ENCODE data around the gene HTR4.

HTR4 gene

DNA sequence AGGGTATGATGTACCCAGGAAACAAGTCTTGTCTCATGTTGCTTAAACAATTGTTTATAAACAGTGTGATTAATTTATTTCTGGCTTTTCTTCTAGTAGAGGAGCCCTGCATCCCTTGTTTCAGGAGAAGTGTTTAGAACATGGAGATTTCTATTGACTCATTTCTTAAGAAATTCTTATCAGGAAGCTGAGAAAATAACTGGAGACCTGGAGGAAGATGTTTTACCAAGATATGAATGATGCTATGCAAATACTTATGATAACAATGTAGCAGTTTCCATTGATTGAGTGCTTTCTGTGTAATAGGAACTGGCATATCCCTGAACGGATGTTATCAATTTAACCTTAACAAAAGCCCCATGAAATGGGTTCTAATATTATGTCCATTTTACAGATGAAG, 162.0 kb downstream of the HTR4 start:
- Histone ChIP-seq H3K36me3 (ENCODE audit: insufficient read depth, insufficient read length, low read length) (no peaks in the 10 kb centered on the region), H3K27me3 (ENCODE audit: insufficient read depth, insufficient read length) (no peaks in the 10 kb centered on the region), H3K4me3 (ENCODE audit: insufficient read length, low read depth) (no peak overlapping the region), H3K9ac (ENCODE audit: insufficient read length, low read depth) (no peak overlapping the region), H3K9me3 (ENCODE audit: insufficient read depth, low read length) (no peaks in the 10 kb centered on the region), H3K4me1 (ENCODE audit: insufficient read depth, insufficient read length) (no peaks in the 10 kb centered on the region)
- DNase-seq (ENCODE audit: low read depth, low spot score): no peak
- TF ChIP-seq SUZ12 (IDR thresholded peaks at IDR 0.05; ENCODE audit: extremely low read depth, insufficient read depth, insufficient read length): no peak
- no peak for TF ChIP-seq ZNF274 (IDR thresholded peaks at IDR 0.05; ENCODE audit: low read depth, low read length)
- TF ChIP-seq YY1 (IDR thresholded peaks at IDR 0.05; ENCODE audit: insufficient read depth, insufficient read length): no peak

GRCh38 chr5:148491793-148492184, 162.5 kb downstream of the HTR4 start:
- no peaks in the 10 kb centered on the region for H3K4me1 ChIP-seq (ENCODE audit: insufficient read depth, insufficient read length)
- no peak overlapping the region for H3K9ac ChIP-seq (ENCODE audit: insufficient read length, low read depth)
- H3K36me3 ChIP-seq (ENCODE audit: insufficient read depth, insufficient read length, low read length): no peaks in the 10 kb centered on the region
- no peak for TF ChIP-seq SUZ12 (IDR thresholded peaks at IDR 0.05; ENCODE audit: extremely low read depth, insufficient read depth, insufficient read length)
- TF ChIP-seq YY1 (IDR thresholded peaks at IDR 0.05; ENCODE audit: insufficient read depth, insufficient read length): no peak
- TF ChIP-seq ZNF274 (IDR thresholded peaks at IDR 0.05; ENCODE audit: low read depth, low read length): no peak
- H3K27me3 ChIP-seq (ENCODE audit: insufficient read depth, insufficient read length): no peaks in the 10 kb centered on the region
- no peak overlapping the region for H3K4me3 ChIP-seq (ENCODE audit: insufficient read length, low read depth)
- DNase-seq (ENCODE audit: low read depth, low spot score): no peak
- no peaks in the 10 kb centered on the region for H3K9me3 ChIP-seq (ENCODE audit: insufficient read depth, low read length)

- no peak for TF ChIP-seq YY1 (IDR thresholded peaks at IDR 0.05; ENCODE audit: insufficient read depth, insufficient read length)
- TF ChIP-seq SUZ12 (IDR thresholded peaks at IDR 0.05; ENCODE audit: extremely low read depth, insufficient read depth, insufficient read length): no peak
- no peak for TF ChIP-seq ZNF274 (IDR thresholded peaks at IDR 0.05; ENCODE audit: low read depth, low read length)
- no peaks in the 10 kb centered on the region for H3K4me1 ChIP-seq (ENCODE audit: insufficient read depth, insufficient read length)
- H3K36me3 ChIP-seq (ENCODE audit: insufficient read depth, insufficient read length, low read length): no peaks in the 10 kb centered on the region
- no peak overlapping the region for H3K4me3 ChIP-seq (ENCODE audit: insufficient read length, low read depth)
- no peak for DNase-seq (ENCODE audit: low read depth, low spot score)
- no peak overlapping the region for H3K9ac ChIP-seq (ENCODE audit: insufficient read length, low read depth)
- H3K27me3 ChIP-seq (ENCODE audit: insufficient read depth, insufficient read length): no peaks in the 10 kb centered on the region
- H3K9me3 ChIP-seq (ENCODE audit: insufficient read depth, low read length): no peaks in the 10 kb centered on the region
Measured at GRCh38 chr5:148491015-148491792, 163.1 kb downstream of the HTR4 start.

- no peaks in the 10 kb centered on the region for H3K4me1 ChIP-seq (ENCODE audit: insufficient read depth, insufficient read length)
- TF ChIP-seq SUZ12 (IDR thresholded peaks at IDR 0.05; ENCODE audit: extremely low read depth, insufficient read depth, insufficient read length): no peak
- no peaks in the 10 kb centered on the region for H3K27me3 ChIP-seq (ENCODE audit: insufficient read depth, insufficient read length)
- H3K9me3 ChIP-seq (ENCODE audit: insufficient read depth, low read length): no peaks in the 10 kb centered on the region
- no peak for DNase-seq (ENCODE audit: low read depth, low spot score)
- H3K4me3 ChIP-seq (ENCODE audit: insufficient read length, low read depth): no peak overlapping the region
- no peak overlapping the region for H3K9ac ChIP-seq (ENCODE audit: insufficient read length, low read depth)
- H3K36me3 ChIP-seq (ENCODE audit: insufficient read depth, insufficient read length, low read length): no peaks in the 10 kb centered on the region
Measured at GRCh38 chr5:148488757-148489156, 165.6 kb downstream of the HTR4 start.

- Histone ChIP-seq H3K4me1 (ENCODE audit: insufficient read depth, insufficient read length) (no peaks in the 10 kb centered on the region), H3K36me3 (ENCODE audit: insufficient read depth, insufficient read length, low read length) (no peaks in the 10 kb centered on the region), H3K9me3 (ENCODE audit: insufficient read depth, low read length) (no peaks in the 10 kb centered on the region), H3K4me3 (ENCODE audit: insufficient read length, low read depth) (no peak overlapping the region), H3K27me3 (ENCODE audit: insufficient read depth, insufficient read length) (no peaks in the 10 kb centered on the region), H3K9ac (ENCODE audit: insufficient read length, low read depth) (no peak overlapping the region)
- no peak for DNase-seq (ENCODE audit: low read depth, low spot score)
- TF ChIP-seq SUZ12 (IDR thresholded peaks at IDR 0.05; ENCODE audit: extremely low read depth, insufficient read depth, insufficient read length) (no peak), YY1 (IDR thresholded peaks at IDR 0.05; ENCODE audit: insufficient read depth, insufficient read length) (no peak), ZNF274 (IDR thresholded peaks at IDR 0.05; ENCODE audit: low read depth, low read length) (no peak)
Measured at GRCh38 chr5:148486456-148486855, 167.9 kb downstream of the HTR4 start.

GRCh38 chr5:148484651-148485050, 169.7 kb downstream of the HTR4 start:
- Histone ChIP-seq H3K9me3 (ENCODE audit: insufficient read depth, low read length) (no peaks in the 10 kb centered on the region), H3K36me3 (ENCODE audit: insufficient read depth, insufficient read length, low read length) (no peaks in the 10 kb centered on the region), H3K4me1 (ENCODE audit: insufficient read depth, insufficient read length) (no peaks in the 10 kb centered on the region), H3K27me3 (ENCODE audit: insufficient read depth, insufficient read length) (no peaks in the 10 kb centered on the region), H3K4me3 (ENCODE audit: insufficient read length, low read depth) (no peak overlapping the region), H3K9ac (ENCODE audit: insufficient read length, low read depth) (no peak overlapping the region)
- no peak for DNase-seq (ENCODE audit: low read depth, low spot score)
- no peak for TF ChIP-seq SUZ12 (IDR thresholded peaks at IDR 0.05; ENCODE audit: extremely low read depth, insufficient read depth, insufficient read length)
- no peak for TF ChIP-seq YY1 (IDR thresholded peaks at IDR 0.05; ENCODE audit: insufficient read depth, insufficient read length)
- no peak for TF ChIP-seq ZNF274 (IDR thresholded peaks at IDR 0.05; ENCODE audit: low read depth, low read length)

- no peak overlapping the region for H3K9ac ChIP-seq (ENCODE audit: insufficient read length, low read depth)
- no peaks in the 10 kb centered on the region for H3K27me3 ChIP-seq (ENCODE audit: insufficient read depth, insufficient read length)
- TF ChIP-seq ZNF274 (IDR thresholded peaks at IDR 0.05; ENCODE audit: low read depth, low read length) (no peak), YY1 (IDR thresholded peaks at IDR 0.05; ENCODE audit: insufficient read depth, insufficient read length) (no peak), SUZ12 (IDR thresholded peaks at IDR 0.05; ENCODE audit: extremely low read depth, insufficient read depth, insufficient read length) (no peak)
- no peaks in the 10 kb centered on the region for H3K36me3 ChIP-seq (ENCODE audit: insufficient read depth, insufficient read length, low read length)
- no peaks in the 10 kb centered on the region for H3K4me1 ChIP-seq (ENCODE audit: insufficient read depth, insufficient read length)
- H3K4me3 ChIP-seq (ENCODE audit: insufficient read length, low read depth): no peak overlapping the region
- no peaks in the 10 kb centered on the region for H3K9me3 ChIP-seq (ENCODE audit: insufficient read depth, low read length)
- DNase-seq (ENCODE audit: low read depth, low spot score): no peak
Measured at GRCh38 chr5:148483750-148484149, 170.6 kb downstream of the HTR4 start.
